GM23338 (cell line): ENCODE data around the gene FMN2. TPM values are rescaled to one million over a fixed set of nuclear protein-coding genes. Genes with fewer than 3 reads are reported as not detected.

Experiments used
- ATAC-seq: fragments of 200-7000 bp; cut with Tn5 transposase; 3 replicates; pipeline ENCODE4 v1.9.1; 2020
- DNase-seq: peaks from one replicate; pipeline ENCODE4 v3.0.0-alpha.2; 2015; ENCODE audit warnings: low spot score
- H2AFZ ChIP-seq: fragments of 200-600 bp; sonication (generic); 2 replicates; pipeline ENCODE4 v1.8.0; 2016; ENCODE audit warnings: antibody characterized with exemption, mild to moderate bottlenecking, moderate library complexity
- H3F3A ChIP-seq: fragments of 200-600 bp; sonication (generic); replicated peaks from 2 replicates; pipeline ENCODE4 v1.8.0; 2017; ENCODE audit warnings: antibody characterized with exemption, mixed run types, low read depth
- H3K27ac ChIP-seq: fragments of 200-600 bp; sonication (generic); 2 replicates; pipeline ENCODE4 v1.6.1; 2016; ENCODE audit warnings: low read depth
- H3K27me3 ChIP-seq: fragments of 200-600 bp; sonication (generic); 2 replicates; pipeline ENCODE4 v1.8.0; 2016; ENCODE audit warnings: mild to moderate bottlenecking, mixed run types, moderate library complexity; ENCODE audit not compliant: insufficient read depth
- H3K36me3 ChIP-seq: fragments of 200-600 bp; sonication (generic); 2 replicates; pipeline ENCODE4 v1.8.0; 2016; ENCODE audit warnings: mild to moderate bottlenecking; ENCODE audit not compliant: insufficient read depth
- H3K4me1 ChIP-seq: fragments of 200-600 bp; sonication (generic); 2 replicates; pipeline ENCODE4 v1.8.0; 2016; ENCODE audit warnings: mild to moderate bottlenecking, moderate library complexity; ENCODE audit not compliant: insufficient read depth
- H3K4me2 ChIP-seq: fragments of 200-600 bp; sonication (generic); 2 replicates; pipeline ENCODE4 v1.7.1; 2017; ENCODE audit warnings: mixed run types
- H3K4me3 ChIP-seq: fragments of 200-600 bp; sonication (generic); 2 replicates; pipeline ENCODE4 v1.6.1; 2016; ENCODE audit warnings: mixed run types
- H3K79me2 ChIP-seq: fragments of 200-600 bp; sonication (generic); replicated peaks from 2 replicates; pipeline ENCODE4 v1.8.0; 2017; ENCODE audit warnings: mild to moderate bottlenecking; ENCODE audit not compliant: insufficient read depth
- H3K9me2 ChIP-seq: fragments of 200-600 bp; sonication (generic); 2 replicates; pipeline ENCODE4 v1.8.0; 2017; ENCODE audit not compliant: insufficient read depth
- H4K20me1 ChIP-seq: fragments of 200-600 bp; sonication (generic); replicated peaks from 2 replicates; pipeline ENCODE4 v1.8.0; 2017; ENCODE audit warnings: mild to moderate bottlenecking; ENCODE audit not compliant: insufficient read depth
- H3K27ac Mint-ChIP-seq: 2 replicates; pipeline ENCODE4 v1.8.0; 2020; ENCODE audit warnings: inconsistent platforms, mild to moderate bottlenecking, moderate library complexity, mixed read lengths
- H3K27me3 Mint-ChIP-seq: 3 replicates; pipeline ENCODE4 v1.8.0; 2022; ENCODE audit warnings: low read depth, mild to moderate bottlenecking, moderate library complexity, mixed read lengths, inconsistent platforms; ENCODE audit not compliant: insufficient read depth, poor library complexity
- H3K36me3 Mint-ChIP-seq: 3 replicates; pipeline ENCODE4 v1.8.0; 2021; ENCODE audit warnings: low read depth, mild to moderate bottlenecking, inconsistent platforms, moderate library complexity, mixed read lengths
- H3K4me1 Mint-ChIP-seq: 3 replicates; pipeline ENCODE4 v1.8.0; 2020; ENCODE audit warnings: mild to moderate bottlenecking, inconsistent platforms, mixed read lengths
- H3K4me3 Mint-ChIP-seq: 3 replicates; pipeline ENCODE4 v1.8.0; 2021; ENCODE audit warnings: moderate library complexity, mild to moderate bottlenecking, inconsistent platforms, mixed read lengths
- H3K9me3 Mint-ChIP-seq: 3 replicates; pipeline ENCODE4 v1.8.0; 2020; ENCODE audit warnings: moderate library complexity, mild to moderate bottlenecking, inconsistent platforms, mixed read lengths
- CREB1 ChIP-seq: fragments of 250-450 bp; sonication (Bioruptor Pico); IDR thresholded peaks from 2 replicates; pipeline ENCODE4 v1.5.0; 2020; ENCODE audit warnings: low read depth, mild to moderate bottlenecking, moderate library complexity
- EZH2 ChIP-seq: fragments of 200-600 bp; sonication (generic); IDR thresholded peaks from one replicate; pipeline ENCODE4 v1.8.0; 2017; ENCODE audit warnings: antibody characterized with exemption, mild to moderate bottlenecking, low read depth; ENCODE audit not compliant: unreplicated experiment
- JUNB ChIP-seq: IDR thresholded peaks from one replicate; pipeline ENCODE4 v1.6.1; 2016; ENCODE audit warnings: antibody characterized with exemption; ENCODE audit not compliant: unreplicated experiment
- NANOG ChIP-seq: IDR thresholded peaks from 2 replicates; pipeline ENCODE4 v1.6.1; 2016; ENCODE audit warnings: antibody characterized with exemption, borderline replicate concordance
- REST ChIP-seq: IDR thresholded peaks from one replicate; pipeline ENCODE4 v1.6.1; 2018; ENCODE audit warnings: antibody characterized with exemption; ENCODE audit not compliant: unreplicated experiment
- ZNF114 ChIP-seq: fragments of 250-450 bp; sonication (Bioruptor Pico); IDR thresholded peaks from 2 replicates; pipeline ENCODE4 v1.5.0; 2020; ENCODE audit warnings: mild to moderate bottlenecking, moderate library complexity
- ZNF331 ChIP-seq: fragments of 250-450 bp; sonication (Bioruptor Pico); IDR thresholded peaks from 2 replicates; pipeline ENCODE4 v1.5.0; 2020; ENCODE audit warnings: low read depth, mild to moderate bottlenecking, moderate library complexity
- polyA plus RNA-seq: library from polyadenylated mRNA; unstranded; fragments of >200 nt; fragmentation: Nextera tagmentation; extraction: Ambion mirVana; gene quantifications from 2 replicates; pipeline ENCODE4 v1.2.1, GENCODE V29; 2016
- total RNA-seq: library from RNA; depleted of rRNA; stranded (reverse); fragments of >200 nt; shearing (Covaris generic); gene quantifications from 2 replicates; pipeline ENCODE4 v1.2.3, GENCODE V29; 2014
- TF ChIP-seq, protein P1 (sequence below): IDR thresholded peaks from 2 replicates; pipeline ENCODE4 v1.6.1; 2016; ENCODE audit warnings: antibody characterized with exemption
- TF ChIP-seq, protein P2 (sequence below), 2 experiments: fragments of 200-600 bp in 1 of 2; sonication (generic) in 1 of 2; conservative IDR thresholded peaks; 2 replicates each; pipeline versions ENCODE4 v1.5.1 to v1.6.1; 2016 to 2017; ENCODE audit warnings: antibody characterized with exemption in 2 of 2, low read depth in 2 of 2, mild to moderate bottlenecking in 2 of 2, moderate library complexity in 1 of 2

Gene FMN2
- total and polyA plus RNA-seq, 2 experiments from 2014 or later, result 1.5 to 2.5 TPM

DNA sequence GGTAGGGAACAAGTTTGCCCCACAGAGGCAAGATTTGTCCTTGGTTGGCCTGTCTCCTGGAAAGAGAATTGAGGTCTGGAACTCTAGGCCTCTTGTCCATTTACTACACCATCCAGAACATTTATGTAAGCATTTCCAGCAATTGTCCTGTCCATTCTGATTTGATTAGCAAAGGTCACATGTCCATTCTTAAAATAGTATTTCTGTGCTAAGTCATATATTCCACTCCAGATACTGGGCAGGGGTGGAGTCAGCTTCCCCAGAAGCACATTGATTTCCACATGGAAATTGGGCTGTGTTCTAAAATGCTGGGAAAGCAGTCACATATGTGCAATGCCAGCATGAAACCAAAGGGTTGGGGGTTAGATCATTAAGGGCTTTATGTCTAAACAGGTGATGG, 21.5 kb upstream of the FMN2 start:
- Histone ChIP-seq H3K79me2 (no peaks in the 10 kb centered on the region), H3K4me1 (peaks cover 24% of the 10 kb centered on the region), H2AFZ (no peak overlapping the region), H3K9me2 (peaks cover 6% of the 10 kb centered on the region; the same call in 1 of the 2 replicates), H3F3A (no peaks in the 10 kb centered on the region; the same call in 1 of the 2 replicates), H3K36me3 (no peaks in the 10 kb centered on the region), H3K27ac (no peak overlapping the region), H3K4me2 (no peak overlapping the region), H3K27me3 (no peaks in the 10 kb centered on the region), H3K4me3 (no peak overlapping the region), H4K20me1 (no peaks in the 10 kb centered on the region)
- TF ChIP-seq ZNF114 (CRISPR knock-in tag) (no peak), CREB1 (CRISPR knock-in tag) (no peak), ZNF331 (CRISPR knock-in tag) (no peak), EZH2 (no peak), JUNB (no peak), REST (no peak)
- TF ChIP-seq, protein P1, sequence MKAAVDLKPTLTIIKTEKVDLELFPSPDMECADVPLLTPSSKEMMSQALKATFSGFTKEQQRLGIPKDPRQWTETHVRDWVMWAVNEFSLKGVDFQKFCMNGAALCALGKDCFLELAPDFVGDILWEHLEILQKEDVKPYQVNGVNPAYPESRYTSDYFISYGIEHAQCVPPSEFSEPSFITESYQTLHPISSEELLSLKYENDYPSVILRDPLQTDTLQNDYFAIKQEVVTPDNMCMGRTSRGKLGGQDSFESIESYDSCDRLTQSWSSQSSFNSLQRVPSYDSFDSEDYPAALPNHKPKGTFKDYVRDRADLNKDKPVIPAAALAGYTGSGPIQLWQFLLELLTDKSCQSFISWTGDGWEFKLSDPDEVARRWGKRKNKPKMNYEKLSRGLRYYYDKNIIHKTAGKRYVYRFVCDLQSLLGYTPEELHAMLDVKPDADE, result no peak
- TF ChIP-seq, protein P2, sequence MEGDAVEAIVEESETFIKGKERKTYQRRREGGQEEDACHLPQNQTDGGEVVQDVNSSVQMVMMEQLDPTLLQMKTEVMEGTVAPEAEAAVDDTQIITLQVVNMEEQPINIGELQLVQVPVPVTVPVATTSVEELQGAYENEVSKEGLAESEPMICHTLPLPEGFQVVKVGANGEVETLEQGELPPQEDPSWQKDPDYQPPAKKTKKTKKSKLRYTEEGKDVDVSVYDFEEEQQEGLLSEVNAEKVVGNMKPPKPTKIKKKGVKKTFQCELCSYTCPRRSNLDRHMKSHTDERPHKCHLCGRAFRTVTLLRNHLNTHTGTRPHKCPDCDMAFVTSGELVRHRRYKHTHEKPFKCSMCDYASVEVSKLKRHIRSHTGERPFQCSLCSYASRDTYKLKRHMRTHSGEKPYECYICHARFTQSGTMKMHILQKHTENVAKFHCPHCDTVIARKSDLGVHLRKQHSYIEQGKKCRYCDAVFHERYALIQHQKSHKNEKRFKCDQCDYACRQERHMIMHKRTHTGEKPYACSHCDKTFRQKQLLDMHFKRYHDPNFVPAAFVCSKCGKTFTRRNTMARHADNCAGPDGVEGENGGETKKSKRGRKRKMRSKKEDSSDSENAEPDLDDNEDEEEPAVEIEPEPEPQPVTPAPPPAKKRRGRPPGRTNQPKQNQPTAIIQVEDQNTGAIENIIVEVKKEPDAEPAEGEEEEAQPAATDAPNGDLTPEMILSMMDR (conservative IDR thresholded peaks at IDR 0.05; ENCODE audit: low read depth in 2 of 2), result no peak
- H3K27me3 Mint-ChIP-seq, result no peaks in the 10 kb centered on the region
- no peak overlapping the region for H3K4me3 Mint-ChIP-seq
- ATAC-seq (no peak), DNase-seq (no peak)
- no peaks in the 10 kb centered on the region; the same call in 2 of the 3 replicates for H3K36me3 Mint-ChIP-seq
- no peak overlapping the region for H3K27ac Mint-ChIP-seq
- H3K9me3 Mint-ChIP-seq, result no peaks in the 10 kb centered on the region; the same call in 2 of the 3 replicates
- peaks cover 33% of the 10 kb centered on the region for H3K4me1 Mint-ChIP-seq

- Histone ChIP-seq H3K4me1 (peaks cover 24% of the 10 kb centered on the region), H3K4me3 (no peak overlapping the region), H3K27me3 (no peaks in the 10 kb centered on the region), H4K20me1 (no peaks in the 10 kb centered on the region), H3F3A (no peaks in the 10 kb centered on the region; the same call in 1 of the 2 replicates), H3K79me2 (no peaks in the 10 kb centered on the region), H3K27ac (no peak overlapping the region), H3K4me2 (no peak overlapping the region), H3K9me2 (peaks cover 10% of the 10 kb centered on the region; the same call in 1 of the 2 replicates), H2AFZ (peak overlapping the region; percentile 95), H3K36me3 (no peaks in the 10 kb centered on the region)
- peak; percentile 52 for DNase-seq
- Mint-ChIP-seq H3K27me3 (peaks cover 2% of the 10 kb centered on the region), H3K27ac (no peak overlapping the region), H3K4me3 (no peak overlapping the region), H3K9me3 (peaks cover 8% of the 10 kb centered on the region), H3K4me1 (peaks cover 37% of the 10 kb centered on the region), H3K36me3 (peaks cover 3% of the 10 kb centered on the region; the same call in 1 of the 3 replicates)
- TF ChIP-seq, protein P1, result no peak
- TF ChIP-seq CREB1 (CRISPR knock-in tag) (no peak), NANOG (no peak), ZNF114 (CRISPR knock-in tag) (no peak), JUNB (no peak)
- ATAC-seq, result peak; percentile 78
These were observed 18.6 kb upstream of the FMN2 start for GRCh38 chr1:240073097-240073496.
